ENCODE measurements around the gene SLC22A23.

The SLC22A23 gene

DNA sequence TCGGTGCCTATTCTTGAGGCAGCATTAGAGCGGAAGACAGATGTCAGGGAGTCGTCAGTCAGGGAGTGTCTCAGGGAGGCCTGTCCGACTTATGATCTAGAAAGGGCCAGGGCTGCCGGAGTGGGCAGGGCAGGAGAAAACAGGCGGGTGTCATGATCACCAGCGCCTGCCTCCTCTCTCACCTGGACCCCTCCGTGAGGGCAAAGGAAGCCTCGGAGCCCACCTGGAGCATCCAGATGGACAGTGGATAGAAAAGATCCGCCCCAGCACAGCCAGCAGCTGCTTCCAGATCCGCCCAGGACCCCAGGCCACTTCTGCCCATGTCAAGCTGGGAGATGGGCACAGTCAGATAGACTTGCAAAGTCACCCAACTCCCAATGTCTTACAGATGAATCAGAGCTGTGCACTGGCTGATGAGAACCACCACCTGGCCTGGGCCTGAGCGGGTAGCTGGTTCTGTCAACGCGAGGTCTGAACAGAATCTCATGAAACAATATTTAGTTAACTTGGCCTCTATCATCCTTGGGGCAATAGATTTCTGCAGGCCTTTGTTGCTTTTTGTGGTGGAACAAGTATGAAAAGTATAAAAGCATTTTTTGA, 175.9 kb downstream of the SLC22A23 start:
- DNase-seq = no peak

DNA sequence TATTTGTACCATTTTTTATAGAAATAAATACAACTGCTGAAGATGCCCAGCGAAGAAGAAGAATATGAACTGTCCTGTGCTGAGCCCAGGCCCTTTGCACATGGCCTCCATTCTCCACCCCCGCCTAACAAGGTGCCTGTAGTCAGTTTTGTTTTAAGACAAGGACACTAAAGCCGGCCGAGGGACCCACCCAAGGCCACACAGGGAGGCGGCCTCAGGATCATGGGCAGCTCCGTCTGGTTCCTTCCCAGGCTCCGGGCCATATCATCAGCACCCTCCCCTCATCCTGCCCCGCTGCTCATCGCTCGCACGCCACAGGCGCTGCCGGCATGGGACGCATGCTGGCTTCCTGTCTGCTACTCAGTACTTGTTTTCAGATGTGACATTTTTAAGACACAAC, 176.8 kb downstream of the SLC22A23 start:
- no peak for DNase-seq

DNA sequence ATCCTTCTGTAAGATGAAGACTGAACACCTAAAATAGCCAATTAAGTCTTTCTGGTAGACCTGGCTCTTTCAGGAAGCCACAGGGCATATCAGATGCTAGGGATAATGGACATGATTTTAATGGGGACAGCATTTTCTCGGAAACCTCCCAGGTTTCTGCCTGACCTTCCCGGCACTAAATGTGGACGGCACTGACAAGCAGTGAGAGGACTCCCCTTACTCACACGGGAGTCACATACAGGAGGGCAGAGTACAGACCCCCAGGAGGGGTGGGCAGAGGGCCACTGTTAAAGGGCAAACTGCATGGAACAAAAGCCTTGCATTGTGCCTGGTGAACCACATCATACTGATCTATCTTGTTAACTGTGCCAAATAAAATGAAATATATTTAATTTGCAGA, 178.2 kb downstream of the SLC22A23 start:
- no peak for DNase-seq

DNA sequence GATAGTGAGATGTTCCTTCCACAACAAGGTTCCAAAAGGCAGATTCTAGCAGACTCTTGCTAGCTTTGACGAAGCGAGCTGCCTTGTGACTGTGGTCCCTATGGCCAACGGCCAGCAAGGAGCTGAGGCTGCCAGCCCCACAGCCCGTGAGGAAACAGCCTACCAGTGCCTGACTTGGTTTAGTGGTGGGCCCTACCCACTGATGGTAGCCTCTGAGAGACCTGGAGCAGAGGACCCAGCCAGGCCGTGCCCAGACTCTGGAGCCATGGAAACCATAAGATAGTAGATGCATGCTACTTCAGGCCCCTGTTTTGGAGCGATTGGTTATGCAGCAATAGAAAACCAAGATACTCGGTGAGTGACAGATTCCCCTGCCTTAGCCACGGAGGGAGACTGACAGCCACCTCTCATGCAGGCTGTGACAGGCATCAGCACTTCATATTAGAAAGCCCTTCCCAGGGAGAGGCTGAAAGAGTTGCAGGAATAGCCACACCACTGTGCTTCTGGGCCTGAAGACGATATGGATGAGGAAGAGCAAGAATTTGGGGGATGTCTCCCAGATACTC, 178.9 kb downstream of the SLC22A23 start:
- DNase-seq = no peak

DNA sequence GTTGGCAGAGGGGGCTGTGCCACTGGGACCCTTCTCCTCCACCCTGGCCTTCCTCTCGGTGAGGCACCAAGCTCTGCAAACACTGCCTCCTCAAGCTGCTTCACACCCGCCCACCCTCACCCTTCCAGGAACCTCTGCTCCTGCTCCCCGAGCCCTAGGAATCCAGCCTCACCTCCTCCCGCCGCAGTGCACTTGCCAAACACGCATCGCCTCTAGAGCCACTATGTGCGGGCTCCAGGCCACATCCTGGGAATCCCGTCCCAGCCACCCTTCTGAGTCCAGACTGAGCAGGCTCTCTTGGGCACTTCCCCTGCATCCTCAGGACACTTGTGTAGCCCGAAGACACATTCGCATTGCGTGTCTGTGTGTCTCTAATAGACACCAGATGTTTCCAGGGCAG, 179.6 kb downstream of the SLC22A23 start:
- DNase-seq = no peak

DNA sequence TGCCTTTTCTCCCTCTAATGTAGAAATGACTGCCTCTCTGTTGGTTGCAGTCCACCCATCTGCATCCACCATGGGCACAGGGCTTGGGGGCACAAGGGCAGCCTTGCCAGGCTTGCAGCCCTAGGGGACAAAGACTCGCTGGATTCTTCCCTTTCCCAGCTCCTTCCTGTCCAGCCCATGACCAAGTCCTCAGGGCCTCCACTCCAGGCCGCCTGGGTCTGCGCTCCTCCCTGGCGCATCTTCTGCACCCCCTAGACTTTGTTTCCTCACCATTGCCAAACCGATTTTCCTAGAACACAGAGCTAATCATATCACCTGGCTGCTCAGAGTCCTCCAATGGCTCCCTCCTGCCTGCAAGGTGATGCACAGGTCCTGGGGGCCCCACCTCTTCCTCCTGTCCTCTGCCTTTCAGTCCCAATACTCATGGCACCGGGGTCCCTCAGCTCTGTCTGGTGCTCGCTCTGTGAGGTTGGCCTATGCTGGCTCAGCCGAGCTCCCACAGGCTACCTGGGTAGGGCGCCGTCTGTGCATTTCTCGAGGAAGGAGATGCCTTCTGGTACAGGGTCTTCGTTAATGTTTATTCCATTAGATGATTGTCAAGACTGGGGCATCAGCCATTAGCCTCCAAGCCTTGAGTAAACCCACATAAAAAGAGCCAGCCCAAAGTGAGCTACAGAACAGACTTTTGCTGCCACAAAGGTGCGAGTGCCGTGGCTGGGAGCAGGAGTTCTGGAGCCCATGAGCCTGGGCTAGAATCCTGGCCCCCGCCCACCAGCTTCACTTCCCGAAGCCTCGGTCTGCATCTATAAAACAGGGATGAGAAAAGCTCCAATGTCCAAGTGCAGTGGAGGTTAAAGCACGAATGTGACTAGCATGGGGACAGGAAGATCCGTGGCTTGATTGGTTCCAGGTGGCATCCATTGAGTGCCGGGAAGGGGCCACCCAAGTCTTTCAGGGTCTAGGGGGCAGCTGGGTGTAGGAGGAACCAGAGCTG, 180.4 kb downstream of the SLC22A23 start:
- DNase-seq = no peak

DNA sequence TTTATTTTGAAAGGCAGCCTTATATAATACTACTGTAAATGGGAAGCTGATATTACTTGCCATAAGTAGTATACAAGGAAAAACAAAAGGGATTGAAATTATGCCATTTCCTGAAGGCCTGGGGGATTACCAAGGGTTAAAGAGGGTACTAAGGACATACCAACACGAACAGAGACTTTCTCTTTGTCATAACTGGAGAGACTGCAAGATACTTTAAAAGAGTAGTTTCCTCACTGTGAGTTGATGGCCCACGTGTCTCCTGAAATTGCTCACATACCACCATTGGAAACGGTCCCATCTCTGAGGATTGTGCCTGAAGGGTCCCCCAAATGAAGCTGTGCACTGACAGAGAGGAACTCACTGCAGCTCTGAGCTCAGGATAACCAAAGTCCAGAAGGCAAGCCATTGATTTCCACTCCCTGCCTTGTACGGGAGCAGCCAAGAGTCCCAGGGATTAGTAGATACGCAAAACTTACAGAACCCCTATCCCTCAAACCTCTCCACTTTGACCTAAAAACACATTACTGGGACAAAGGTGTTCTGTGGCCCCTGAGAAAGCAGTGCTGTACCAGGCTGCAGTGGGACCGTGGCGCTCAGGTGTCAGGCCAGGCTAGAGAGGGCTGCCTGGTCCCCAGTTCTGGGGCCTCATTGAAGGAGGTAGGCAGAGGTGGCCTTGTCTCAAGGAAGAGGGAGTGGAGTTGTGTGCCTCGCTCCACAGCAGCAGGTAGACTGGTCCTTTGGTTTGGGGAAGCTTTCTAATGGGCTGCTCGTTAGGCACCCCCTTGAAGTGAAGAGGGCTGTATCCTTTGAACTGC, 182.9 kb downstream of the SLC22A23 start:
- DNase-seq = no peak

DNA sequence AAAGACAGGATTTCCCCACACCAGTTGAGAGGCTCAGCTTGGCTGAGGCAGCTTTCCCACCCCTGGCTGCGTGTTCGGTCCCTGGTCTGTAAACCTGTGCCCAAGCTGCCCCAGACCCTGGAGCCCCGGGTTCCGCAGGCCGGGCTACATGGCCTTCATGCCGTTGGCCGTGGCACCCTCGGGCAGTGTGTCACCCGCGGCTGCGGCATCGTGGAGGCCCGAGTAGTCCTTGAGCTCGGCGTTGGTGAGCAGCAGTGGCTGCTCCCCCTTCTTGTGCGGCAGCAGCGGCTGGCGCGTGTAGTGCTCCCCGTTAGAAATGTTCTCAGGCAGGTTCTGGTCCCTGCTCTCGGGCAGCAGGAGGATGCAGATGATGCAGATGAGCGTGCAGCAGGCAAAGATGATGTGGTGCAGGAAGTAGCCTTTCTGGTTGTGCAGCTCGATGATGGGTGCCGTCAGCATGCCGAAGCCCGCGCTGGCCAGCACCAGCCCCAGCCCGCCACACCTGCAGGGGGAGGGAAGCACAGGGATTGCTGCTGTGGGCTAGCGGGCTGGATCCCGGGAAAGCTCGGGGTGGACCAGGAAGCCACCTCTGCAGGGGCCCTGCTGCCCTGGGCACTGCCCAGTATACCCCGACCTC, 183.8 kb downstream of the SLC22A23 start:
- no peak for DNase-seq

DNA sequence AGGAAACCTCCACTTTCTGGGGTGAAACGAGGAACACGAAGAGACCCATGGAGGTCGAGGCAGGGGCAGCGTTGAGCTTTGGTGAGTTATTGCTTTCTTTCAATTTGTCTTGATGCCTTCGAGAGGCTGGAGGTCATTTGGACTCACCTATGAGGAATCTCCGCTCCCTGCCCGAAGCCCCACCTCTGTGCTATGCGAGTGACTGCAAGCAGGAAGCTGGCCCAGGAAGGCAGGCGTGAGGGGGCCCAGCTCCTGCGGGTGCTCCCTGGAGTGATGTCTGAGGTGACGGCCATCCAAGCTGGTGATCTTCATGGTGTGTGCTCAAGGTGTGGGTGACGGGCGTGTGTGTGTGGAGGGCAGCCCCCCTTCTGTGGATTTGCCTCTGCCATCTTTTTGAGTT, 185.1 kb downstream of the SLC22A23 start:
- DNase-seq = no peak

DNA sequence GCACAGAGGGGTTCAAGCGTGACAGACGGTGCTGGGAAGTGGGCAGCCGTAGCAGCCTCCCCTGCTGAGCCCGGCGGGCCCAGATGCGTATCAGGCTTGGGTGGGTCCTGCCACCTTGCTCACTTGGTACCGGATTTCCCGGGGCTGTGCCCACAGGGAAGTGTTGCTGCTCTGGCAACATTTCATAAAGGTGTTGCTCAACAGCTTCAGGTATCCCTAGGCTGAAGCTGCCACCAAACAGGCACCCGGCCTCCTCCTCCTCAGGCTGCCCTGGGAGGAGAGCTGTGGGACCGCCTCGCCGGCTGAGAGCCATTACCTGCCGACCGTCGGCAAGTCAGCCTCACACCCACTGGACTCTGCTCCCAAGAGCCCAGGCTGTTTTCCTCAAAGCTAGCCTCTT, 186.6 kb downstream of the SLC22A23 start:
- DNase-seq = no peak

DNA sequence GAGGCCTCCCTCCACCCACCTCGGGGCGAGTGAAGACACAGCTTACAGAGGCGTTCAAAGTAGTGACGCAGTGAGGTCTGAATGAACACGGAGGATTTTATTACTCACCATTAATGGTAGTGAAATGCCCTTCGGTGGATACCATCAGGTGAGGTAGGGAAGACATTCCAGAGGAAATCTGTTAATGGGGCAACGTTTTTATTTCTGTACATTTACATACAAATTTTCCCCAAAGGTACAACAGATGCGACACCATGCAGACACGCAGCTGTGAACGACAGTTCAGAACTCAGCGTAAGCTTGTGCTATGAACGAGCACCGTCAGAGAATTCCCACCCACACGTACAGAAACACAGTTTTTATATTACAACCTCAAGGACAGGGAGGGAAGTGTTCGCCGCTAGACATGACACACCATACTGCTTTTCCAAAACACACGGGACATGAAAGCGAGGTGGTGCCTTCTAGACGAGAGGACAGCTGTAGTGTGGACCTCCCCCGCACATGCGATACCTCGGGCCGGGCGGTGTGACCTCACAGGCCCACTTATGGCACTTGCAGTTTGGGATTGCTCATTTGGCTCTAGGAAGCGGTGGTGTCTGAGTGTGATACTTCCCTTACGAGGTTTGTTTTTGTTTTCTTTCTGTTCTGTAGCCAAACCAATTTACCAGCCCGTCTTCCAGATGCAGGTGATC, 187.4 kb downstream of the SLC22A23 start:
- no peak for DNase-seq

DNA sequence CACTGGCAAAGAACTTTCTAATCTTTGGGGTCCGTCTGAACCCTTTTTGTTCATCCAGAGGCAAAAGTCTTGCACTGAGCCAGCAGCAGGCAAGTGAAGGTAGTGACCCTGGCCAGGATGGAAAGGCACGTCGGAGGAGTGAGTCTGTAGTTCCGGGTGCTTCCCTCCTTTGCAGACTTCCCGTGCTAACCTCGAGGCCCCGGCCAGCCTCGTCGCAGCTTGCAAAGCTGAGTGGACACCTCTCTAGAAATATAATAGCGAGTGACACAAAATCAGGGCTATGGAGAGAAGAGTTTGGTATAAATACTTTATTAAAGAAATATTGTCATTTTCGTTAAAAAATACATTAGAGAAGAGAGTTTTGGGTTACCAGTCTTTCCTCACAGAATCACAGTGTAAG, 188.2 kb downstream of the SLC22A23 start:
- no peak for DNase-seq

DNA sequence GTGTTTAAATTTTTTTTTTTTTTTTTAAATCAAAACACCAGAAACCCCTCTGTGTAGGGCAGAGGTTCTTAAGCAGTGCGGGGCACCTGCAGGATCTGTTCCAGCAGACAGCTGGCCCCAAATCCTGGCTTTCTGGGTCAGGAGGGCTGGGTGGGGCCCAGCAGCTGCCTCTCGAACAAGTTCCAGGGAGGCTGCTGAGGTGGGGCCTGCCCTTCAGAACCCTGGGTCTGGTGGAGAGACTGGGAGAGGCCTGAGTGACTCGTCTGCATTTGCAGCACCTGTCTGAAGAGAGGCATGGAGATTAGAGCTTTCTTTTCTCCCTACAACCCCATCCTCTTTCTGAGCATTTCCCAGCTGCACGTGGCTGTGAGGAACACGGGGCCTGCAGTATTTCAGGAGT, 189.7 kb downstream of the SLC22A23 start:
- DNase-seq = no peak

DNA sequence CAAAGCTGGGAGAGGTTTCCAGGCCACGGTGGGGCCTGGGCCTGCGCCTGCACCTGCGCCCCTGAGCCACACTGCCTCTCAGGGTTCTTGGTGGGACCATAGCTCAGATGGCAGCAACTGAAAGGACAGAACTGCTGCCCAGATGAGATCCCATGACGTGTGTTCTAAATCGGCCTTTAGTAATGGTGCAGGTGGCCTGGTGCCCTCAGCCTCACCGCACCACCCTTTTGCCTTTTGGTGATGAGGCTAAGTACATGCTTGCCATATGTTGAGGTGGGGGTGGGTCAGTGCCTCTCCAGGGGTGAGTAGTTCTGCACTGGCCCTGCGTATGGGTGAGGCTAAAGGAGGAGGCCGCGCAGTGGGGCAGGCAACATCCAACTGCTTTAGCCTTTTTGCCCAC, 190.7 kb downstream of the SLC22A23 start:
- DNase-seq = no peak

DNA sequence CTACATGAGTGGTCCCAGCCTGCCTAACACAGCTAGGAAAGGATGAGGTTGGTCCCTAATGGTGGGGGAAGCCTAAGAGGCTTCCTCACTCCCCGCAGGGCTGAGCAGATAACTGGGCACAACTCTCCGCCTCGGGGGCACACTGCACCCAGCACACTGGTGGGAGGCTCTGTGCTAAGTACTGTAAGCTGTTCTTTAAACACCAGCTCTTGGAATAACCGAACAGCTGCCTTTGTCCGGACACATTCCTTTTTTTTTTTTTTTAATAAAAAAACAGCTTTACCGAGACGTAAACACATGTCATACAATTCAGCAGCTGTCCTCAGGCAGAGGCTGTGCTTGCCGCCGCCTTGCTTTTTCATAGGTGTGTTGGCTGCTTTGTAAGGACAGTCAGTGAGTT, 191.2 kb downstream of the SLC22A23 start:
- no peak for DNase-seq

DNA sequence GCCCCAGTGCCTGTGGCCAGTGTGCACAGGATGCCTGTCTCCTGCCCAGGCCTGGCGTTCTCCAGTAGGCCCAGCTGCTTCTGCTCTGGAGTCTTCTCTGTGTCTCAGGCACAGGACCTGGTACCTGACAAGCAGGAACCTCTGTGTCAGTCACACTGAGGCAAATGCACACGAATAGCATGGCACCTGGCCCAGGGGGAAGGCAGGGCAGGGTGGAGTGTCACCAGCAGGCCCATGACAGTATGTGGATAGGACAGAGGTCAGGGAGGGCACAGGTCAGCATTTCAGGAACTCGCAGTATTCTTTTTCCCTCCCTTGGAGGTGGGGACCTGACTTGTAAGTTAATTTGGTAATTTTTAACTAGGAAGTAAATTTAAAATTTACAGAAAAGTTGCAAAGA, 192.5 kb downstream of the SLC22A23 start:
- no peak for DNase-seq

DNA sequence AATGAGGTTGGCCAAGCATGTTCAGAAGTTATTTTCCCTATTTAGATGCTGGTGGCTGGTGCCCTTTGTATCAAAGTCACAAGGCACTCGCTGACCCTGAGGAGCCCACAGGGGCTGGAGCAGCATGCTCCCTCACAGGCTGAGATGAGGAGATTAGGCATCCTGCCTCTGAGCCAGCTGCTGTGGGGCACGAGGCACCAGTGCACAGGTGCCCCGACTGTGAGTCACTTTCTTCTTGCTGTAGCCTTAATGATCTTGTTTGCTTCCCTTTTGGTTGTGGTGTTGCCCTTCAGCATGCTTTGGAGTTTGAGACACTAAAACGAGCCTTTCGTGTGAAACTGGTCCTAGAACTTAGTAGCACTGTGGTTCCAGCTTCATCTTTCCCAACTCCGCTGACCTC, 193.8 kb downstream of the SLC22A23 start:
- no peak for DNase-seq

DNA sequence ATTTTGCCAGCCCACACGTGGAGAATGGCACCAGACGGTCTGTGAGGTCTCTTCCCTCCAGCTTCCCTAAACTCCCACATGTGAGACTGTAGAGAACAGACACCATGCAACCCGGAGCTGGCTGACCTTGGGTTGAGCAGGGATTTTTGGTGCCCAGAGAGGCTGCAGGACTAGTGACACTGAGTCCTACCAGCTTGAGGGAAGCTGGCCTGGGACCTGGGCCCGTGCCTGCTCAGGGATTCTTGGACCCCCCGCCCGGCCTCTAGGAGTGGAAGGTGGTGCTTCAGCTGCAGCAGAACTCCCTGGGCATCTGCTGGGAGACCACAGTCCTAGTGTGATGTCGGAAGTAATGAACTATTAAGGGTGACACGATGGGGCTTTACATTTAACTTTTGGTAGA, 194.9 kb downstream of the SLC22A23 start:
- no peak for DNase-seq

DNA sequence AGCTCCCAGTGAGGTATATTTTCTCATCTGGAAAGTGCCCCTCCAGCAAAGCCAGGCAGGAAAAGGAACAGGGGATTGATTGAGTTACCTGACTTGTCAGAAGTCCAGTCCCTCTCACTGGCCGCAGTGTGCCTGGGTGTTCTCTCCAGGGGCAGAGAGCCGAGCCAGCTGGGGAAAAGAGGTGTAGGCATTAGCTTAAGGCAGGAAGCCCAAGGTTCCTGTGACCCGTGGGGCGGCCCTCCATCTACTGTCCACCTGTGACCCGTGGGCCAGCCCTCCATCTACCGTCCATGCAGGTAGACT, 195.4 kb downstream of the SLC22A23 start:
- no peak for DNase-seq

DNA sequence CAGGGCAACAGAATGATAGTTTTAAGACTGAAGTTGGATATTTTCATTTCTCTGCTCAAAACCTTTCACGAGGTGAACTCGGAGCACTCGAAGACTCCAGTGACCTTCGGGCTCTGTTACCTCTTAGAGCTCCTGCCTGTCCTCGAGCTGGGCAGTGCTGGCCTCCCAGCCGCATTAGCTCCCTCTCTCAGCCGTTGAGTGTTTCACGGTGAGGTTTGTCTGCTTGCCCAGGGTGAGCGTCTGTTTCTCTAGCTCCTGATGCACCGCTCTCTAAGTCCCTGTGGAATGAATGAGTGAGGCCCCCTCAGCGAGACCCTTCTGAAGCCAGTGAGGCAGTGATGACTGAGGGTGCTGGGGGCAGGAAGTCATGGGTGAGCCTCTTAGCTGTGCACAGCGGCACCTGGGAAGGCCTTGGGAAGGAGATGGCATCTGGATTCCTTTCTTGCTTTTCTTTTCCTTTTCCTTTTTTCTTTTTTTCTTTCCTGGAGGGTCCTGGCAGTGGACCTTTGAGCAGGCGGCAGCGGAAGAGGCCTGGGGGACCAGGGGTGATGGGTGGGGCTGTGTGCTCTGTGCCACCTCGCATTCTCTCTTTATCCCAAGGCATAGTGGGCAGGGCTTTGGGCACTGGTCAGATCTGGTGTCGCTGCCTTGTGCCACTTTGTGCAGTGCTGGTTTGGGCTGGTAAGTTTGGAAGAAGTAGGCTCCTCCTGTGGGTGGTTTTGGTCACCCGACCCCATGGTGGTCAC, 195.9 kb downstream of the SLC22A23 start:
- DNase-seq = no peak

DNA sequence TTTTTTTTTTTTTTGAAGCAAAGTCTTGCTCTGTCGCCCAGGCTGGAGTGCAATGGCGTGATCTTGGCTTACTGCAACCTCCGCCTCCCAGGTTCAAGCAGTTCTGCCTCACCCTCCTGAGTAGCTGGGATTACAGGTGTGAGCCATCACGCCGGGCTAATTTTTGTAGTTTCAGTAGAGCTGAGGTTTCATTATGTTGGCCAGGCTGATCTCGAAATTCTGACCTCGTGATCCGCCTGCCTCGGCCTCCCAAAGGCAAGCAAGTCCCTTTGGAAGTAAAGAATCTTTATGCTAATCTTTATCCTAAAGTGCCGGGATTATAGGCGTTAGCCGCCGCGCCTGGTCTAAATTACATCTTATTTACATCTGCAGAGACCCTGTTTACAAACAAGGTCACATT, 196.6 kb downstream of the SLC22A23 start:
- DNase-seq = no peak

Data from activated CD4-positive, CD25-positive, alpha-beta regulatory T cell (primary cell).